HCT116 (cell line): ENCODE measurements around the gene CPSF4L. TPM values are rescaled to one million over a fixed set of nuclear protein-coding genes. Genes with fewer than 3 reads are reported as not detected.

Experiments used
- ATAC-seq: fragments of 200-7000 bp; cut with Tn5 transposase; 2 replicates; pipeline ENCODE4 v1.9.1; 2020; ENCODE audit warnings: mild to moderate bottlenecking, moderate library complexity
- BruUV-seq: library from RNA; stranded (reverse); fragments of 400-500 nt; replicated peaks from 2 replicates; lab custom pipeline; 2021; lab: Mats Ljungman, UMichigan
- CTCF ChIA-PET: fragments of 300-600 bp; sonication (Branson Sonifier 250); formaldehyde crosslinking; loops from one replicate; lab custom pipeline; 2021; ENCODE audit warnings: antibody characterized with exemption; lab: Charles Lee
- POLR2A ChIA-PET: fragments of 300-600, 350-600 bp; sonication (Branson Sonifier 250); formaldehyde crosslinking; loops from one replicate; lab custom pipeline; 2021; ENCODE audit warnings: antibody characterized with exemption; lab: Charles Lee
- RAD21 ChIA-PET, 2 experiments: fragments of 300-600 bp; sonication (Branson Sonifier 250); formaldehyde crosslinking; loops; one replicate each; lab custom pipeline; 2023; ENCODE audit warnings: low total read pairs in 2 of 2; ENCODE audit not compliant: uncharacterized antibody in 2 of 2, unreplicated experiment in 2 of 2, low non-redundant PET in 1 of 2; lab: Charles Lee
- DNase-seq: peaks from one replicate; pipeline ENCODE4 v3.0.0-alpha.2; 2010; ENCODE audit warnings: low read depth, low spot score
- H2AFZ ChIP-seq: fragments of 200-600 bp; shearing (Covaris generic), sonication (generic); 2 replicates; pipeline ENCODE4 v1.6.1; 2017; ENCODE audit warnings: low read depth, mixed run types, mixed read lengths, antibody characterized with exemption, low read length; ENCODE audit not compliant: poor library complexity, severe bottlenecking
- H3K27ac ChIP-seq: 2 replicates; pipeline ENCODE4 v1.5.1; 2012; ENCODE audit warnings: low read depth, low read length
- H3K27me3 ChIP-seq: fragments of 200-600 bp; sonication (generic); 2 replicates; pipeline ENCODE4 v1.6.1; 2016; ENCODE audit warnings: mixed run types, low read length, mixed read lengths; ENCODE audit not compliant: insufficient read depth
- H3K36me3 ChIP-seq, 2 experiments: fragments of 200-500 bp in 1 of 2; fragments of 200-600 bp in 1 of 2; sonication (Bioruptor generic) in 1 of 2; sonication (generic) in 1 of 2; 2 replicates each; pipeline versions ENCODE4 v1.5.1 to v1.6.1; 2014 to 2016; ENCODE audit warnings: low read length in 2 of 2, inconsistent platforms in 1 of 2, mixed read lengths in 1 of 2, mixed run types in 1 of 2; ENCODE audit not compliant: insufficient read depth in 2 of 2, control insufficient read depth in 1 of 2
- H3K4me1 ChIP-seq, 2 experiments: fragments of 200-600 bp in 1 of 2; sonication (generic) in 1 of 2; 2 replicates each; pipeline versions ENCODE4 v1.5.1 to v1.6.1; 2012 to 2017; ENCODE audit warnings: low read length in 2 of 2, inconsistent platforms in 1 of 2, mild to moderate bottlenecking in 1 of 2, mixed read lengths in 1 of 2, mixed run types in 1 of 2, moderate library complexity in 1 of 2; ENCODE audit not compliant: insufficient read depth in 2 of 2, control insufficient read depth in 1 of 2
- H3K4me2 ChIP-seq: fragments of 200-600 bp; sonication (generic); 2 replicates; pipeline ENCODE4 v1.6.1; 2017; ENCODE audit warnings: mixed run types, low read length, mixed read lengths
- H3K4me3 ChIP-seq, 2 experiments: fragments of 200-600 bp in 1 of 2; sonication (generic) in 1 of 2; replicated peaks in 1 of 2; 2 replicates each; pipeline ENCODE4 v1.5.1; 2011 to 2016; ENCODE audit warnings: low read length in 2 of 2, control low read depth in 1 of 2, low read depth in 1 of 2, mild to moderate bottlenecking in 1 of 2, mixed read lengths in 1 of 2, mixed run types in 1 of 2
- H3K79me2 ChIP-seq: fragments of 200-600 bp; sonication (generic); 2 replicates; pipeline ENCODE4 v1.6.1; 2017; ENCODE audit warnings: mild to moderate bottlenecking, mixed run types, low read length, moderate library complexity, mixed read lengths; ENCODE audit not compliant: insufficient read depth
- H3K9ac ChIP-seq: fragments of 200-600 bp; sonication (generic); 2 replicates; pipeline ENCODE4 v1.6.1; 2016; ENCODE audit warnings: low read length, mixed read lengths
- H3K9me2 ChIP-seq: fragments of 200-600 bp; sonication (generic), shearing (Covaris generic); 2 replicates; pipeline ENCODE4 v1.6.1; 2017; ENCODE audit warnings: mixed run types, mild to moderate bottlenecking, moderate library complexity; ENCODE audit not compliant: insufficient read depth
- H3K9me3 ChIP-seq, 2 experiments: fragments of 200-500 bp in 1 of 2; fragments of 200-600 bp in 1 of 2; sonication (Bioruptor generic) in 1 of 2; sonication (generic) in 1 of 2; 2 replicates each; pipeline ENCODE4 v1.6.1; 2014 to 2017; ENCODE audit warnings: low read length in 2 of 2, mixed read lengths in 2 of 2, inconsistent platforms in 1 of 2, low read depth in 1 of 2, mild to moderate bottlenecking in 1 of 2, mixed run types in 1 of 2, moderate library complexity in 1 of 2; ENCODE audit not compliant: control insufficient read depth in 1 of 2, insufficient read depth in 1 of 2
- H4K20me1 ChIP-seq: fragments of 200-600 bp; sonication (generic), shearing (Covaris generic); 2 replicates; pipeline ENCODE4 v1.6.1; 2017; ENCODE audit warnings: mixed run types, mild to moderate bottlenecking, moderate library complexity; ENCODE audit not compliant: insufficient read depth
- CBX3 ChIP-seq: IDR thresholded peaks from 2 replicates; pipeline ENCODE4 v1.6.1; 2012; ENCODE audit warnings: low read depth
- ELF1 ChIP-seq: IDR thresholded peaks from 2 replicates; pipeline ENCODE4 v1.6.1; 2012; ENCODE audit warnings: low read depth, borderline replicate concordance
- EZH2phosphoT487 ChIP-seq: fragments of 200-600 bp; IDR thresholded peaks from 2 replicates; pipeline ENCODE4 v1.6.1; 2018; ENCODE audit warnings: antibody characterized with exemption, borderline replicate concordance
- FOSL1 ChIP-seq: IDR thresholded peaks from 2 replicates; pipeline ENCODE4 v1.6.1; 2012; ENCODE audit warnings: low read depth
- JUND ChIP-seq: IDR thresholded peaks from 2 replicates; pipeline ENCODE4 v1.6.1; 2012
- POLR2A ChIP-seq: IDR thresholded peaks from 2 replicates; pipeline ENCODE4 v1.7.0; 2011; ENCODE audit warnings: borderline replicate concordance; ENCODE audit not compliant: insufficient read depth, insufficient read length; ENCODE audit errors: extremely low read depth
- POLR2AphosphoS5 ChIP-seq: IDR thresholded peaks from 2 replicates; pipeline ENCODE4 v1.6.1; 2011; ENCODE audit warnings: mild to moderate bottlenecking, low read depth, low read length, moderate library complexity
- SIN3A ChIP-seq: IDR thresholded peaks from 2 replicates; pipeline ENCODE4 v1.6.1; 2012; ENCODE audit warnings: low read depth
- SRF ChIP-seq: IDR thresholded peaks from 2 replicates; pipeline ENCODE4 v1.6.1; 2012; ENCODE audit warnings: low read depth
- YY1 ChIP-seq: IDR thresholded peaks from 2 replicates; pipeline ENCODE4 v1.6.1; 2011; ENCODE audit warnings: low read length, low read depth, moderate library complexity, mild to moderate bottlenecking; ENCODE audit not compliant: insufficient replicate concordance; ENCODE audit errors: extremely low read depth
- ZFX ChIP-seq: fragments of 450-650 bp; IDR thresholded peaks from 2 replicates; pipeline ENCODE4 v1.6.1; 2017
- ZNF274 ChIP-seq: fragments of 200-500 bp; sonication (Bioruptor generic); IDR thresholded peaks from 2 replicates; pipeline ENCODE4 v1.6.1; 2014; ENCODE audit warnings: mild to moderate bottlenecking, low read depth, low read length, inconsistent platforms
- intact Hi-C: fragments of 100-400 bp; cut with micrococcal nuclease; formaldehyde crosslinking; loops from 2 replicates; pipeline ENCODE4 v1.10.0; 2022
- total RNA-seq: library from RNA; stranded (reverse); gene quantifications from one replicate; pipeline ENCODE4 v1.2.1, GENCODE V29; 2021; ENCODE audit not compliant: unreplicated experiment
- TF ChIP-seq, protein P1 (sequence below), 3 experiments: fragments of 200-600 bp in 1 of 3; sonication (generic) in 1 of 3; IDR thresholded peaks in 2 of 3; conservative IDR thresholded peaks in 1 of 3; 2 replicates each; pipeline ENCODE4 v1.5.1; 2012 to 2017; ENCODE audit warnings: low read depth in 2 of 3, low read length in 2 of 3, antibody characterized with exemption in 1 of 3, borderline replicate concordance in 1 of 3, control low read depth in 1 of 3, mild to moderate bottlenecking in 1 of 3, mixed read lengths in 1 of 3, mixed run types in 1 of 3, moderate library complexity in 1 of 3; ENCODE audit not compliant: insufficient read depth in 1 of 3
- TF ChIP-seq, protein P2 (sequence below): IDR thresholded peaks from 2 replicates; pipeline ENCODE4 v1.6.1; 2011; ENCODE audit warnings: mild to moderate bottlenecking, low read length, moderate library complexity; ENCODE audit not compliant: insufficient replicate concordance; ENCODE audit errors: extremely low read depth

The CPSF4L gene
- total RNA-seq, 1 experiment from 2014 or later: not detected

DNA sequence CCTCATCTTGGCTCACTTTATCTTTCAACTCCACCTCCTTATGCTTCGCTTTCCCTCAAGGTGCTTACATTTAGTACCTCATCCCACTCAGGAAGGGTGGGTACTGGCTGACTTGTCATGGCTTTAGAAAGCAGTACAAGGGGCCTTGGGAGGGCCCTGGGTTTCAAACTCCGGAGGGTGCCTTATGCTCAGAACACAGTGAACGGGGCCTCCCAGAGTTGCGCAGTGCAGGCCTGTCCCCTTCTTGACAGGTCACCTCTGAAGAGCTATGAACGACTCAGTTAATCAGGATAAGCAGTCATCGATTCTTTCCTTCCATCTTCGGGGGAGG, 62.8 kb downstream of the CPSF4L start:
- no peak for DNase-seq
- BruUV-seq: no TSS peak
- Histone ChIP-seq H3K4me1 (peaks cover 0 to 7% of the 10 kb centered on the region in 2 experiments; a peak in 1 of 4 replicates), H3K9me2 (no peaks in the 10 kb centered on the region)
- CTCF ChIA-PET: interaction anchor here (1.1 kb wide), 1 partner anchor 171 kb away, joined by 3 read pairs; no protein-coding TSS in a partner anchor
- intact Hi-C loops: no loop called here
- no peak for TF ChIP-seq ZNF274
- no peak for TF ChIP-seq POLR2A
- TF ChIP-seq, protein P1, sequence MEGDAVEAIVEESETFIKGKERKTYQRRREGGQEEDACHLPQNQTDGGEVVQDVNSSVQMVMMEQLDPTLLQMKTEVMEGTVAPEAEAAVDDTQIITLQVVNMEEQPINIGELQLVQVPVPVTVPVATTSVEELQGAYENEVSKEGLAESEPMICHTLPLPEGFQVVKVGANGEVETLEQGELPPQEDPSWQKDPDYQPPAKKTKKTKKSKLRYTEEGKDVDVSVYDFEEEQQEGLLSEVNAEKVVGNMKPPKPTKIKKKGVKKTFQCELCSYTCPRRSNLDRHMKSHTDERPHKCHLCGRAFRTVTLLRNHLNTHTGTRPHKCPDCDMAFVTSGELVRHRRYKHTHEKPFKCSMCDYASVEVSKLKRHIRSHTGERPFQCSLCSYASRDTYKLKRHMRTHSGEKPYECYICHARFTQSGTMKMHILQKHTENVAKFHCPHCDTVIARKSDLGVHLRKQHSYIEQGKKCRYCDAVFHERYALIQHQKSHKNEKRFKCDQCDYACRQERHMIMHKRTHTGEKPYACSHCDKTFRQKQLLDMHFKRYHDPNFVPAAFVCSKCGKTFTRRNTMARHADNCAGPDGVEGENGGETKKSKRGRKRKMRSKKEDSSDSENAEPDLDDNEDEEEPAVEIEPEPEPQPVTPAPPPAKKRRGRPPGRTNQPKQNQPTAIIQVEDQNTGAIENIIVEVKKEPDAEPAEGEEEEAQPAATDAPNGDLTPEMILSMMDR (IDR thresholded peaks at IDR 0.05 in 2 of 3, conservative IDR thresholded peaks at IDR 0.05 in 1 of 3; ENCODE audit: borderline replicate concordance in 1 of 3, insufficient read depth in 1 of 3, low read depth in 2 of 3, low read length in 2 of 3): no peak
- TF ChIP-seq, protein P2, sequence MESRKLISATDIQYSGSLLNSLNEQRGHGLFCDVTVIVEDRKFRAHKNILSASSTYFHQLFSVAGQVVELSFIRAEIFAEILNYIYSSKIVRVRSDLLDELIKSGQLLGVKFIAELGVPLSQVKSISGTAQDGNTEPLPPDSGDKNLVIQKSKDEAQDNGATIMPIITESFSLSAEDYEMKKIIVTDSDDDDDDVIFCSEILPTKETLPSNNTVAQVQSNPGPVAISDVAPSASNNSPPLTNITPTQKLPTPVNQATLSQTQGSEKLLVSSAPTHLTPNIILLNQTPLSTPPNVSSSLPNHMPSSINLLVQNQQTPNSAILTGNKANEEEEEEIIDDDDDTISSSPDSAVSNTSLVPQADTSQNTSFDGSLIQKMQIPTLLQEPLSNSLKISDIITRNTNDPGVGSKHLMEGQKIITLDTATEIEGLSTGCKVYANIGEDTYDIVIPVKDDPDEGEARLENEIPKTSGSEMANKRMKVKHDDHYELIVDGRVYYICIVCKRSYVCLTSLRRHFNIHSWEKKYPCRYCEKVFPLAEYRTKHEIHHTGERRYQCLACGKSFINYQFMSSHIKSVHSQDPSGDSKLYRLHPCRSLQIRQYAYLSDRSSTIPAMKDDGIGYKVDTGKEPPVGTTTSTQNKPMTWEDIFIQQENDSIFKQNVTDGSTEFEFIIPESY: no peak
- TF ChIP-seq POLR2AphosphoS5: no peak
- no peak for TF ChIP-seq JUND
- no peak for TF ChIP-seq YY1
- no peak for TF ChIP-seq SIN3A
- no peak for TF ChIP-seq SRF
- no peak for TF ChIP-seq FOSL1
- TF ChIP-seq EZH2phosphoT487: no peak
- TF ChIP-seq CBX3: no peak
- no peak for TF ChIP-seq ELF1
- no peak for TF ChIP-seq ZFX
- TF ChIP-seq, all 23 proteins: peak for 0
- H3K36me3 ChIP-seq: peaks cover 65 to 66% of the 10 kb centered on the region in 2 experiments
- no peaks in the 10 kb centered on the region for H3K9me3 ChIP-seq
- POLR2A ChIA-PET: no interaction called here
- no peak overlapping the region for H3K9ac ChIP-seq
- no peaks in the 10 kb centered on the region for H4K20me1 ChIP-seq
- no peak overlapping the region for H2AFZ ChIP-seq
- no peak overlapping the region for H3K4me3 ChIP-seq
- ATAC-seq: no peak
- H3K27ac ChIP-seq: no peak overlapping the region
- RAD21 ChIA-PET: no interaction called here
- H3K79me2 ChIP-seq: peaks cover 9% of the 10 kb centered on the region; the same call in 1 of the 2 replicates
- no peaks in the 10 kb centered on the region for H3K27me3 ChIP-seq
- H3K4me2 ChIP-seq: no peak overlapping the region

Other genes with a start within 250 kb of the CPSF4L start
- 46.4 TPM for gene SLC39A11, start 169.2 kb downstream of the CPSF4L start, total RNA-seq
- not detected for gene SSTR2, start 96.9 kb downstream of the CPSF4L start, total RNA-seq
- gene COG1, start 68.8 kb downstream of the CPSF4L start, total RNA-seq: 44.6 TPM
- gene CDC42EP4, start 50.1 kb upstream of the CPSF4L start, total RNA-seq: 54.9 TPM